GM19025 (cell line): ENCODE measurements around the gene MTO1.
"Not testable (repeated sequence)": the region's sequence is repeated elsewhere in the genome, so short reads cannot be mapped to it uniquely, and the experiment has no call there.

Experiments
- ATAC-seq: cut with Tn5 transposase; IDR thresholded peaks from one replicate; pipeline ENCODE4 v1.9.1; 2021; ENCODE audit warnings: mild to moderate bottlenecking, low read depth, moderate library complexity; ENCODE audit not compliant: unreplicated experiment

Gene MTO1

DNA sequence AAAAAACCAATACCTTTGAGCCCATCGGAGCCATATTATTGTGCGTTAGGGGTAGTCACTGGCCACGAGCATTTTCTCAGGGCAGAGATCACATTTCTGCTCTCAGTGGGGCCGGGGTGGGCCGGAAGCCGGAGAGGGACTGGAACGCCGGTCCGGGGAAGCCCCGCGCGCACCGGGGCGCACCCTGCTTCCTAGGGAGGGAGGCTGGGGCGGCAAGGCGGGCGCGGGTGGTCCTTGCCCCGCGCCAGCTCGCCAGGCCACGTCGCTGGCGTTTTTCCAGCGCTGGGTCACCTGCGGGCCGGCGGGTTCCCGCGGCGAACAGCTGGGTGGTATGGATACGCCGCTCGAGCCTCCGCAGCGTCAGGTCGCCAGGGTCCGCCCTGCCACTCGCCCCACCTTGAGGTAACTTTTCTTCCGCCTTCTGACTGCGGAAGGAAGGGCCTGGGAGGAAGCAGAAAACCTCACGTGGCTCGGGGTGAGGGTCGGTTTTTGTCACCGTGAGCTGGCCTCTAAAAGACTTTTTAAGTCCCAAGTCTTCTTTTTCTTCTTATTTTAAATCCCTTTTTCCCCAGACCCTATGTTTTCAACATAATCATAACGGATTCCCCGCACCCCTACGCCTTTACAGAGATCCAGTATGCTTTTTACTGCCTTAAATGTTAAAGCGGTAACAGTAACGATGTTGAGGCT lies 62.0 kb downstream of the MTO1 start:
- ATAC-seq = peak; percentile 42

DNA sequence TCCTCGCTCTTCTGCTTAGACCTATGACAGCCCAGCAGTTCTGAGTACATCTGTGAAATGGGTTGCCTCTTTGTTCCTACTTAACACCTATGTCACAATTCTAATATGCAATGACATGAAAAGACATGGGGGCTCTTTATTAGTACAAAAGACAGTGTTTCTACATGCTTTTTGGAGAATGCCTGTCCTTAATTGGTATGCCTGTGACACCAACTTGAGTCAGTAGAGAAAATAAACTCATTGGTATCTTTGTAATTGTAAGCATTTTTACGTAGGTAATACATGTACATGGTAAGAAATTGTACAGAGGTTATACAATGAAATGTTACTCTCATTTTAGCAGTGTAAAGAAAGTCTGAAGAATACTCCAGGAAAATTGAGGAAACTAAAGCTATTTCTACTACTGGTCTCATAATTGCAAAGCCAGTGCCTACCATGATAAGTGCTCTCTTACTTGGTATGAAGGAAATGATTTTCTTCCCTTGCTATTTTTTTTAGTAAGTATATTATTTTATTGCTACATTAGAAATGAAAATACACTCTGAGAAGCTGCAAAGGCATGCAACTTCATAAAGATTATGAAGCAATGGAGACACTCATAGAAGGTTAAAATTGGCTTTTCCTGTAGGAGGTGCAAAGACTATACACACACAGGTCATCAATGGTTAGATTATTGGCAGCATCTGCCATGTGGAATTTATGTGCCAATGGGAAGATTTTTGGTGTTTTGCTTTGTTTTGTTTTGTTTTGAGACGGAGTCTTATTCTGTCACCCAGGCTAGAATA lies 64.2 kb downstream of the MTO1 start:
- ATAC-seq = no peak

DNA sequence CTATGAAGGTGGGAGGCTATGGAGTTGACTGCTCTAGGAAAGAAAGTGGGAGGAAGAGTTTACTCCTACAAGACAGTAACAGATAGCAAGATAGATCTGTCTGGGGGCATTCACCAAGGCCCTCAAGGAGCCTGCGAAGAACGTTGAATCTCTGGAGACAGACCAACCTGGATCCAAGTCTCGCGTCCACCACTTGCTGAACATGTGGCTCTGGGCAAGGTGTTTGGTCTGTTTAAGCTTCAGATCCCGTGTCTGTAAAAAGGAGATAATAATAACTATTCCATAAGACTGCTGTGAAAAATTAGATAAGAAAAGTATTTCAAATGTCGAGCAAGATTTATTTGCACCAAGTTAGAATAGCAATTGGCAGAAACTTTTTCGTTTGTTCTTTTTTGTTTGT lies 67.4 kb downstream of the MTO1 start:
- ATAC-seq = no peak

DNA sequence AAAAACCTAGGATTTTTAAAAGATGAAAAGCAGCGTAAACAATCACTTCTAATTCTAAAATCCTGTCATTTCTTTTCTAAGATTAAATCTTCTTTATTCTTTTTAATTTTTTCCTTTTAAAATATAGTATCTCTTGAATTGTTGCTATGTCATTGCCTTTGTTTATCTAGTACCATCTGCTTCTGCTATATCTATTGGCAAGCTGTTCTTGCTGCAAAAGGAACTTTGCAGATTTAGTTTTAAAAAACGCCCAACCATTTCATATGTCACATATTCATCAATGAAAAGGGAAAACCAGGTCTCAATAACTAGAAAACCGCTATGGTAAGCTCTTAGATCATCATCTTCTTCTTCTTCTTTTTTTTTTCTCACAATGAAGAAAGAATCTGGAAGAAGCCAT lies 70.8 kb downstream of the MTO1 start:
- ATAC-seq = no peak

GRCh38 chr6:73534628-73535027 lies 73.1 kb downstream of the MTO1 start:
- ATAC-seq = no peak

- no peak for ATAC-seq
These were observed 76.1 kb downstream of the MTO1 start for GRCh38 chr6:73537677-73538076.

GRCh38 chr6:73538116-73538779 lies 76.7 kb downstream of the MTO1 start:
- no peak for ATAC-seq

GRCh38 chr6:73542481-73542880 lies 80.9 kb downstream of the MTO1 start:
- not testable (repeated sequence) for ATAC-seq

DNA sequence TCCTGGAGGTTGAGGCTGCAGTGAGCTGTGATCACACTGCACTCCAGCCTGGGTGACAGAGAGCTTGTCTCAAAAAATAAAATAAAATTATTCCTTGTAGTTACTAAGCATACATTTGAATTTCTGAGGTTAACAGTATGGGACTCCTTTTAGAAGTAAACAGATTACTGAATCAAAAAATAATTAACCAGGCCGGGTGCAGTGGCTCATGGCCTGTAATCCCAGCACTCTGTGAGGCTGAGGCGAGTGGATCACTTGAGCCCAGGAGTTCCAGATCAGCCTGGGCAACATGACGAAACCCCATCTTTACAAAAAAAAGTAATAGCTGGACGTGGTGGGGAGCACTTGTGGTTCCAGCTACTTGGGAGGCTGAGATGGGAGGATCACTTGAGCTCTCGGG lies 81.4 kb downstream of the MTO1 start:
- ATAC-seq = no peak

DNA sequence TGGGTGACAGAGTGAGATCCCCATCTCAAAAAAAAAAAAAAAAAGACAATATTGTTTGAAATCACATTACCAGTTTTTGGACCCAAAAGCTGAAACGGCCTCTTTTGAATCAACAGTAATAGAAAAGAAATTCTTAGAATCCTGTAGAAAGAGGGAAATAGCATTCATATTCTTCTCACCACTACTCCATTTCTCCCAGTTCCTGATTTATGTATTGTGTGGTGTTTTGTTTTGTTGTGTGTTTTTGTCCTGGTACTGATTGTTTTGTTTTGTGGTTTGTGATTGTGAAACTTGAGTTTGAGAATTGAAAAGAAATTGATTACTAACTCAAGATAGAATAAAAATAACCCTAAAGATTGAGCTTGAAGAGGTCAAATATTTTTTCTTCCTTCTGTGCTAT lies 85.5 kb downstream of the MTO1 start:
- no peak for ATAC-seq

DNA sequence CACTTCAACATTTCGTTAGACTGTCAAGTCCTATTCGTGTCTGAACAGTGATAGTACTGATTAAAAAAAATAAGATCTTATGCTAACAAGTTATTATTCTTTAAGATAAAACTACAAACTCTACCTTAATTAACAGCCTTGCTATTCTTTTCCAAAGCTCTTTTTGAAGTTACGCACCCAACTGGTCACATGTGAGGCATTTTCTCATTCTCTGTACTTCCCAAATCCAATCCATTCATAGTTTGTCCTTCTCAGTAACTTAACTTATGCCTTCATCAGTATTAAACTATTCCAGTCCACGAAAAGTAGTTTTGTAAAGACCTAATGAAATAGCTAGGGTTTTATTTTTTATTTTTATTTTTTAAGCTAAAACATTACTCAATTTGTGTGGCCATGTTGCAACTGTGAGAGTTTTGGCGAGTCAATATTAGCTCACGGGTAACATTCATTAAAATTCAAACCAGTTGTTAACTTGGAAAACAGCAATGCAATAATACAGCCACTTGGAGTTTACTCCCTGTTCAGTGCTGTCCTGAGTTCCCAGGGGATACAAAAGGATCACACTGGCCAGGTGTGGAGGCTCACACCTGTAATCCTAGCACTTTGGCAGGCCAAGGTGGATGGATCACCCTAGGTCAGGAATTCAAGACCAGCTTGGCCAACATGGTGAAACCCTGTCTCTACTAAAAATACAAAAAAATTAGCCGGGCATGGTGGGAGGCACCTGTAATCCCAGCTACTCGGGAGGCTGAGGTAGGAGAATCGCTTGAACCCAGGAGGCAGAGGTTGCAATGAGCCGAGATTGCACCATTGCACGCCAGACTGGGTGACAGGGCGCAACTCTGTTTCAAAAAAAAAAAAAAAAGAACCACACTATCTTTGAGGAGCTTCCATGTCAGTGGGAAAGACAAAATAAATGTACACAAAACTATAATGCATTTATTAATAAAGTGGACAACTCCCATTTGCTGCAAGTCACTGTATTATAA lies 87.2 kb downstream of the MTO1 start:
- ATAC-seq = no peak

GRCh38 chr6:73551115-73551514 lies 89.6 kb downstream of the MTO1 start:
- not testable (repeated sequence) for ATAC-seq

DNA sequence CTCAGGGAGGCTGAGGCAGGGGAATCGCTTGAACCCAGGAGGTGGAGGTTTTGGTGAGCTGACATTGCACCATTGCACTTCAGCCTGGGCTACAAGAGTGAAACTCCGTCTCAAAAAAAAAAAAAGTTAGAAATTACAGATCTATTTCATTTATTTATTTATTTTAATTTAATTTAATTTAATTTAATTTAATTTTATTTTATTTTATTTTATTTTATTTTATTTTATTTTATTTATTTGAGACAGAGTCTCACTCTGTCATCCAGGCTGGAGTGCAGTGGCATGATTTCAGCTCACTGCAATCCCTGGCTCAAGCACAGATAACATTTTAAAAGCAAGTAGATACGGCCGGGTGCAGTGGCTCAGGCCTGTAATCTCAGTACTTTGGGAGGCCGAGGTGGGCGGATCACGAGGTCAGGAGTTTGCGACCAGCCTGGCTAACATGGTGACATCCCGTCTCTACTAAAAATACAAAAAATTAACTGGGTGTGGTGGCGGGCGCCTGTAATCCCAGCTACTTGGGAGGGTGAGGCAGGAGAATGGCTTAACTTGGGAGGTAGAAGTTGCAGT lies 93.9 kb downstream of the MTO1 start:
- ATAC-seq = not testable (repeated sequence)

- no peak for ATAC-seq
These were observed 95.3 kb downstream of the MTO1 start for GRCh38 chr6:73556836-73557235.
